Measurements from ENCODE around the gene ADAM10.

Gene ADAM10

GRCh38 chr15:58576657-58577056 lies 172.8 kb downstream of the ADAM10 start:
- DNase-seq (ENCODE audit: low read depth): no peak

DNA sequence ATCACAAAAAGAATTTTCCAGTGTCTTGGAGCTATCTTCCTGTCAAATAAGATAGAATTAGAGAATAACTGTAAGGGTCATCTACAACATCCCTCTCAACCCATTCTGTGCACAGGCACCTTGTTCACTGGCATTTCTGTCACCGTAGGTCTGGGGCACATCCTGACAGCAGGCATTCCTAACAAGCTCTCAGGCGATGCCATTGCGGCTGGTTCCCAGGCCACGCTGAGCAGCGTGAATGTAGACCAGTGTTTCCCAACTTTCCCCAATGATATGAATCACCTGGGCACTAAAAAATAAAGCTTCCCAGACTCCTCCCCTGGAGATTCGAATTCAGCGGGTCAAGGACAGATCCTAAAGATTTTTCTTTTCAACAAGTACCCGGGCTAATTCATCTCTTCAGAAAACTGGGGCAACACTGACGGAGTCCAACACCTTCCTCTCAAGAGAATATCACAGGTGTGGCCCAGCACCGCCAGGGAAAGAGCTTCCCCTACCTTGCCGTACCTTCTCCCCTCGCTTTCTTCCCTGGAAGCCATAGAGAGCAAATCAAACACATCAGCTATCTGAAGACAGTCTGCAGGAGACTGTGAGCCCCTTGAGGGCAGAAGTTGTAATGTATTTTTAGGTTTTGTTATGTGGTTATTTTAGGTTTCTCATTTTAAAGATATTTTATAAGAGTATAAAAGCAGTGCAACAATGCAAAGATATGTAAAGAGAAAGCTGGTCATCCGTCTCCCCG lies 174.3 kb downstream of the ADAM10 start:
- DNase-seq (ENCODE audit: low read depth): no peak

DNA sequence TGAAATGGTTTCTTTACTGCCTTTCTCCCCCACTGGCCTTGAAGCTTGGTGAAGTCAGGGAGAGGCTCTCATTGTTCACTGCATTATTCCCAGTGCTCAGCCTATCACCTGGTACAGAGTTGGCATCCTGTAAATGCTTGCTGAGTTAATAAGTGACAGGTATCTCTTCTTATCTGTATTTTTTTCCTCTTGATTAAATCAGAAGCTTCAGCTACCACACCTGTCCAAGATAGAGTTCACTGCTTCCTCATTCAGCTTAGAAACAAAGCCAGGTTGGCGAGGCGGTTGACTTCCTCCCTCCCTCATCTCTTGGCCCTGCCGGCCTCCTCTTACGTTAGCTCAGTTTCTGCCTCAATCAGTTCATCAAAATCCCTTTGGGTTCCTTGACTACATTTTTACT lies 174.9 kb downstream of the ADAM10 start:
- DNase-seq (ENCODE audit: low read depth): no peak

DNA sequence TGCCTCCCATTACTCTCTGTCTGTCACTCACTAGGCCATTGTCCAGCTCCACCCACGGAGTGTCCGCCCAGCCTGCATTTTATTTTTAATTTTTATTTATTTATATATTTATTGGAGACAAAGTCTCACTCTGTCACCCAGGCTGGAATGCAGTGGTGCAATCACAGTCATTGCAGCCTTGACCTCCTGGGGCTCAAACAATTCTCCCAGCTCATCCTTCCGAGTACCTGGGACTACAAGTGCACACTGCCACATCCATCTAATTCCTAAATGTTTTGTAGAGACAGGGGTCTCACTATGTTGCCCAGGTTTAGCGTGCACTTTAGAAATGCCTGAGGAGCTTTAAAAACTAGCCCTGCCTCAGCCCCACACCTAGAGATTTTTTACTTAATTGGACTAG lies 176.2 kb downstream of the ADAM10 start:
- no peak for DNase-seq (ENCODE audit: low read depth)

DNA sequence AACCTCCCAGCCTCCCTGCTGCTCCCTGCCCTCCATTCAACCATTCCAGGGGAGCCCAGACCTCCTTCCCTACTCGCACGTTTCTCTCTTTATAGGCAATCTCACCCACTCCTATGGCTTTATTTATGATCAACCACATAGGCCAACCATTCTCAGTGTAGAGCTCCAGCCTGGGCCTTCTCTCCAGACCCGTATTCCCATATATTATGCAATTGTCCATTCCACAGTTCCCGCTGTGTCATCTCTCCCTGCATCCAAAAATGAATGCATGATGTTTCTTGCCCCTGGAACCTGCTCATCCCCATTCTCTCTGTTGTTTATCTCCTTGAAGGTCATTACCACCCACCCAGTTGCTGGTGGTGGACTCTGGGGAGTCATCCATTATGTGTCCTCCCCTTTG lies 177.0 kb downstream of the ADAM10 start:
- DNase-seq (ENCODE audit: low read depth): no peak

DNA sequence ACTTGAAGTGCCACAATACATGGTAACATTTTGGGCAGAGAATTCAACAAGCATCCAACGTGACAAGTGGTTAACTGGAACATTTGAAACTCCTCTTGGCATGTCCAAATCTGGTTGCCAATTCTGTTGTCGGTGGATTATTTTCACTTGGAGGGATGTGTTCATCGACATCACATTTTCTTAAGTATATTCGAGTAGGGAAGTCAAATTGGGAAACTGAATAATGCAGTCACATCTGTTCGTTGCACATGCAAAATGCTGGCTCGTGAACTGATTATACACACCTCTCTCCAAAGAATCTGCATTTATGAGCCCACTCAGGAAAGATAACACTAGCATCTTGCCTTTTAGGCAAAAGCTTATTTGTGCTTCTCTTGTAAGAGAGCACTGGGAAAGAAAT lies 178.0 kb downstream of the ADAM10 start:
- DNase-seq (ENCODE audit: low read depth): no peak

DNA sequence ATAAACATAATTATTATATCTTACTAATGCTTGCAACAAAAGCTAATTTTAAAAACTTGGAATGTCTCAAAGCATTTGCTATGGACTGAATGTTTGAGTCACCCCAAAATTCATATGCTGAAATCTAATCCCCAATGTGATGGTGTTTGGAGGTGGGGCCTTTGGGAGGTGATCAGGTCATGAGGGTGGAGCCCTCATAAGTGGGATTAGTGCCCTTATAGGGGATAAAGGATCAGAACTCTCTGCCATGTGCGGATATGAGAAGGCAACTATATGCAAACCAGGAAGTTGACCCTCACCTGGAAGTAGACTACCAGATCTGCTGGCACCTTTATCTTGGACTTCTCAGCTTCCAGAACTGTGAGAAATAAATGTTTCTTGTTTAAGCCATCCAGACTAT lies 180.1 kb downstream of the ADAM10 start:
- no peak for DNase-seq (ENCODE audit: low read depth)

DNA sequence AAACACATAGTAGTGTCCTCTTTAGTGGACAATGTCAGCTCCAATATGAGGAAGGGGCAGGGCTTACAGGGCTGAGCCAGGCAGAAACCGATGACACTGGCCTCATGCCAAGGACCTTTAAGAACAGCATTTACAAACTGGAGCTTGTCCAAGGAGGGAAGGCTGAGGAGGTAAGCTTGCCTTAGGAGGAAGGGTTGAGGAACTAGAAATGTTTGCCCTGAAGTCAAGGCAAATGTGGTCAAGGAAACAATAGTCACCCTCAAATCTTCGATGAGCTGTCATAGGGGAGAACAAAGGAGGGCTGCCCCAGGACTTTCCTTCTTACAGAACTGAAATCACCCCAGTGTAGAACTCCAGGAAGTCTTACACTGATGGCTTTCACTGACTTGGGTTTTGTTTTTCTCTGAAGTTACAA lies 181.3 kb downstream of the ADAM10 start:
- DNase-seq (ENCODE audit: low read depth): no peak

GRCh38 chr15:58566029-58566428 lies 183.5 kb downstream of the ADAM10 start:
- no peak for DNase-seq (ENCODE audit: low read depth)

DNA sequence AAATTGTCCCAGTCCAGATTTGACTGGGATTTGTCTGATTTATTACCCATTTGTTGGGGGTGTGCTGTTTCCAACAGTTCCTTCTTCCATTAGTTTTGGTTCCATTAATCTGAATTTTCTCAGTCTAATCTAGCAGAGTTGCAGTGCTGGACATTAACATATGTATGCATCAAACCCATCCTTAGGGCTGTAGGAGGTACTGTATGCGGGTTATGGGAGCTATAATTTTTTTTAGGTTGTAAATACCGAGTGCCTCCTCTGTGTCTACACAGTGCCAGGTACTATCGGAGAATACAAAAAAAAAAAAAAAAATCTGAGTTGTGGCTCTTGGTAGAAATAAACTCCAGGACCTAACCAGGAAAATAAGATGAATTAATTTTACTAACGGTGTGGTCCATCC lies 183.9 kb downstream of the ADAM10 start:
- DNase-seq (ENCODE audit: low read depth): no peak

GRCh38 chr15:58564981-58565380 lies 184.5 kb downstream of the ADAM10 start:
- DNase-seq (ENCODE audit: low read depth): no peak

DNA sequence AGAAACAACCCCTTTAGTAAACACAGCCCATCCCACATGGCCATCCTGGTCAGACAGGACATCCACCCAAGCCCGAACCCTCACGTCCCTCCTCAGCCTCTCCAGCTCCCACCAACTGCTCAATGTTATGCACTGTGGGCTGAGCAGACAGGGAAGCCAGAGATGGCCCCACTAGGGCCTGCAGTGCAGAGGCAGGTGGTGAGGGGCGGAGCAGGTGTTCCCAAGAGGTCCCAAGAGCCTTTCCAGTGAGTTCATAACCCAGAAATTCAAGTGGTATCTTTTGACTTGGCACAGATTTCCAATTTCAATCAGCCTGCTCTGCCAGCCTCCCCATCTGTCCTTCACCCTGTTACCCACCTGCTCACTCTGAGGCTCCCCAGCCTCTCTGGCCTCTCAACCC lies 187.4 kb downstream of the ADAM10 start:
- no peak for DNase-seq (ENCODE audit: low read depth)

DNA sequence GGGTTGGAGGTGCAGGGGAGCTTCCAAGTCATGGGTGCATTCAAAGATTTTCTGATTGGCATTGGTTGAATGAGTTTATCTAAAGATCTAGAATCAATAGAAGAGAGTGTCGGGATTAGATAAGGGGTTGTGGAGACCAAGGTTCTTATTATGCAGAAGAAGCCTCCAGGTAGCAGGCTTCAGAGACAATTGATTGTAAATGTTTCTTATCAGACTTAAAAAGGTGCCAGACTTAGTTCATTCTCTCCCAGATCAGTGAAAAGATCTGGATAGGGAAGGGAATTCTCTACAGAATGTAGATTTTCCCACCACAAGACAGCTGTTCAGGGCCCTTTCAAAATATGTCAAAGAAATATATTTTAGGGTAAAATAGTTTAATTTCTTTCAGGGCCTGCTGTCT lies 188.2 kb downstream of the ADAM10 start:
- DNase-seq (ENCODE audit: low read depth): no peak

GRCh38 chr15:58559904-58560588 lies 189.5 kb downstream of the ADAM10 start:
- no peak for DNase-seq (ENCODE audit: low read depth)

DNA sequence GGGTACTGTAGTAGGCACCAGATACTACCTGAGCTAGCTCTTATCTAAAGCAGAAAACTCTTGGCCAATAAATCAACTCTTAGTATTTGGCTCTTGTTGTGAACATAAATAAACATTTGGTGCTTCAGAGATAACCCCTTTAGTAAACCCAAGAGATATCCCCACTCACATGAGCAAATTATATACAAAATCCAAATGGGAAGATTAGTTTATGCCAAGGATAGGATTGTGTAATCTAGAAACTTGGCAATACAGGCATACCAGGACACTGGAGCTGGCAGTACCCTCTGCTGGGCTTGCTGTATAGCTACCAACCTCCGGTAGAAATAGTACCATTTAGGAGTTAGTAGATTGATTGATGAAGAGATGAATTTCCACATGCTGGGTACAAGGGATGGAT lies 190.7 kb downstream of the ADAM10 start:
- no peak for DNase-seq (ENCODE audit: low read depth)

DNA sequence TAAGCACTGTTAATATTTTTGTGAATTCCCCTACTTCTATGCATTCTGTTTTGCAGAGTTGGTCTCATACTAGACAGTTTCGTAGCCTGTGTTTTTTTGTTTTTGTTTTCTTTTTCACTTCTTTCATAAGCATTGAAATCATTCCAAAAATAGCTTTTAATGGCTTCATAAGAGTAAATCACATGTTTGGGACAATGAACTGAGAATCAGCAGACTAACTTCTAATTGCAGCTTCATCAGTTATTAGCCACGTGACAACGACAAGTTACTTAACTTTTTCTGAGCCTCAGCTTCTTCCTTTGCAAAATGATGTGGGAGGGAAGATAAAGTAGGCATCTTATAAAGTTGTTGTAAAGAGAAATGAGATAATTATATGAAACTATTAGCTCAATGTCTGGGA lies 193.0 kb downstream of the ADAM10 start:
- no peak for DNase-seq (ENCODE audit: low read depth)

DNA sequence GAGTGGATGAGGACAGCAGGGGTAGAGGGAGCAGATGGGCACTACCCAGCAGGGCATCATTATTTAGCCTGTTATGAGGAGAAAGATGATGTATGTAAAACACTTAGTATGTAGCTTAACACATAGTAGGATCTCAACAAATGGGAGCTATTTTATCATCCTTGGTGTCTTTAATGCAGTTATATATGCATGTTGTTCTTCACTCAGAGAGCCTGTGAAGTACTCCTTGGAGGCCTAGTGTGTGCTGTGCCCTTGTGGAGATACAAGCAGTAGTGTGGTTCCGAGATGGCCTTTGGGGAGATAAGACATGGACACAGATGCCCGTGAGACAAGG lies 193.5 kb downstream of the ADAM10 start:
- no peak for DNase-seq (ENCODE audit: low read depth)

GRCh38 chr15:58555162-58556027 lies 194.1 kb downstream of the ADAM10 start:
- no peak for DNase-seq (ENCODE audit: low read depth)

- DNase-seq (ENCODE audit: low read depth): no peak
These were observed 194.7 kb downstream of the ADAM10 start for GRCh38 chr15:58554758-58555157.

- no peak for DNase-seq (ENCODE audit: low read depth)
These were observed 196.1 kb downstream of the ADAM10 start for GRCh38 chr15:58553365-58553918.

- DNase-seq (ENCODE audit: low read depth): no peak
These were observed 196.8 kb downstream of the ADAM10 start for GRCh38 chr15:58552505-58553364.

All from HS-5 (cell line).